Stimulated activated CD4-positive, alpha-beta T cell treated with anti-CD3 and anti-CD28 coated beads, Interleukin-1b, Interleukin-23, amount 100 ng/mL, for 48 hours (primary cell): ENCODE measurements around the gene LMAN1.

ENCODE experiments used
- DNase-seq: peaks from one replicate; pipeline ENCODE4 v3.0.0-alpha.2; 2020

Gene LMAN1

GRCh38 chr18:59301929-59302328 lies 57.1 kb downstream of the LMAN1 start:
- no peak for DNase-seq

- DNase-seq: peak; percentile 1
Observed at GRCh38 chr18:59300676-59301285, 58.3 kb downstream of the LMAN1 start.

GRCh38 chr18:59298871-59299270 lies 60.2 kb downstream of the LMAN1 start:
- no peak for DNase-seq

- DNase-seq: no peak
Observed at GRCh38 chr18:59293317-59293716, 65.7 kb downstream of the LMAN1 start.

- DNase-seq: no peak
Observed at GRCh38 chr18:59286341-59286740, 72.7 kb downstream of the LMAN1 start.

GRCh38 chr18:59282341-59282740 lies 76.7 kb downstream of the LMAN1 start:
- DNase-seq: no peak

- DNase-seq: no peak
Observed at GRCh38 chr18:59279722-59280121, 79.3 kb downstream of the LMAN1 start.

- DNase-seq: no peak
Observed at GRCh38 chr18:59279193-59279592, 79.9 kb downstream of the LMAN1 start.

GRCh38 chr18:59278793-59279192 lies 80.3 kb downstream of the LMAN1 start:
- no peak for DNase-seq
